OCI-LY7 (cell line): Measurements from ENCODE around the gene UACA. TPM values are rescaled to one million over a fixed set of nuclear protein-coding genes. Genes with fewer than 3 reads are reported as not detected.

ENCODE experiments used
- BruUV-seq: library from RNA; stranded (reverse); fragments of 400-500 nt; replicated peaks from 2 replicates; lab custom pipeline; 2021; lab: Mats Ljungman, UMichigan
- CTCF ChIA-PET: fragments of 300-600 bp; sonication (Branson Sonifier 250); formaldehyde crosslinking; loops from one replicate; lab custom pipeline; 2022; ENCODE audit warnings: antibody characterized with exemption; ENCODE audit not compliant: unreplicated experiment; lab: Charles Lee
- POLR2A ChIA-PET: fragments of 300-600 bp; sonication (Branson Sonifier 250); formaldehyde crosslinking; loops from one replicate; lab custom pipeline; 2022; ENCODE audit warnings: antibody characterized with exemption; lab: Charles Lee
- DNase-seq: peaks from one replicate; pipeline ENCODE4 v3.0.0-alpha.2; 2015; ENCODE audit warnings: low spot score
- H2AFZ ChIP-seq: fragments of 200-600 bp; sonication (generic), shearing (Covaris generic); 2 replicates; pipeline ENCODE4 v1.6.1; 2014; ENCODE audit warnings: mild to moderate bottlenecking, antibody characterized with exemption, low read length, moderate library complexity
- H3K27ac ChIP-seq: fragments of 200-600 bp; sonication (generic); 2 replicates; pipeline ENCODE4 v1.5.1; 2014; ENCODE audit warnings: mixed run types, low read depth, mild to moderate bottlenecking, moderate library complexity, low read length, inconsistent platforms; ENCODE audit not compliant: poor library complexity, severe bottlenecking
- H3K36me3 ChIP-seq: fragments of 200-600 bp; sonication (generic); 2 replicates; pipeline ENCODE4 v1.6.1; 2014; ENCODE audit warnings: mild to moderate bottlenecking, antibody characterized with exemption, low read length, moderate library complexity, mixed read lengths; ENCODE audit not compliant: insufficient read depth
- H3K4me1 ChIP-seq: fragments of 200-600 bp; sonication (generic); 2 replicates; pipeline ENCODE4 v1.5.1; 2014; ENCODE audit warnings: mild to moderate bottlenecking, low read length; ENCODE audit not compliant: insufficient read depth, poor library complexity, severe bottlenecking
- H3K4me2 ChIP-seq: fragments of 200-600 bp; sonication (generic); 2 replicates; pipeline ENCODE4 v1.6.1; 2014; ENCODE audit warnings: mild to moderate bottlenecking, low read length
- H3K4me3 ChIP-seq: fragments of 200-600 bp; sonication (generic); 2 replicates; pipeline ENCODE4 v1.5.1; 2014; ENCODE audit warnings: mild to moderate bottlenecking, low read depth, low read length; ENCODE audit not compliant: poor library complexity, severe bottlenecking
- H3K79me2 ChIP-seq: fragments of 200-600 bp; sonication (generic); 2 replicates; pipeline ENCODE4 v1.6.1; 2016; ENCODE audit warnings: low read depth, mild to moderate bottlenecking, low read length, moderate library complexity, mixed read lengths; ENCODE audit not compliant: insufficient read depth
- H3K9me2 ChIP-seq: fragments of 200-600 bp; sonication (generic); 2 replicates; pipeline ENCODE4 v1.6.1; 2016; ENCODE audit warnings: mild to moderate bottlenecking, low read length, mixed read lengths; ENCODE audit not compliant: insufficient read depth
- H3K9me3 ChIP-seq: fragments of 200-600 bp; sonication (generic); 2 replicates; pipeline ENCODE4 v1.6.1; 2014; ENCODE audit warnings: mild to moderate bottlenecking, mixed run types, low read length, mixed read lengths
- H4K20me1 ChIP-seq: fragments of 200-600 bp; sonication (generic); 2 replicates; pipeline ENCODE4 v1.6.1; 2014; ENCODE audit warnings: mild to moderate bottlenecking, antibody characterized with exemption, low read length, moderate library complexity, mixed read lengths; ENCODE audit not compliant: insufficient read depth
- CTCF ChIP-seq: fragments of 200-600 bp; sonication (generic); conservative IDR thresholded peaks from 2 replicates; pipeline ENCODE4 v1.5.1; 2014; ENCODE audit warnings: mild to moderate bottlenecking, antibody characterized with exemption, low read length, moderate library complexity, mixed read lengths
- EZH2phosphoT487 ChIP-seq: fragments of 200-600 bp; sonication (generic); IDR thresholded peaks from 2 replicates; pipeline ENCODE4 v1.6.1; 2018; ENCODE audit warnings: low read depth, borderline replicate concordance, mild to moderate bottlenecking, mixed run types, antibody characterized with exemption, low read length, moderate library complexity, mixed read lengths
- intact Hi-C: fragments of 100-400 bp; cut with micrococcal nuclease; formaldehyde crosslinking; loops from one replicate; pipeline ENCODE4 v1.10.0; 2022; ENCODE audit not compliant: unreplicated experiment
- total RNA-seq, 2 experiments: library from RNA; depleted of rRNA in 1 of 2; stranded (reverse); fragments of >200 nt in 1 of 2; shearing (Covaris generic) in 1 of 2; gene quantifications; 2 replicates each; pipeline ENCODE4 v1.2.3, GENCODE V29; 2014 to 2022

UACA gene
- total RNA-seq, 2 experiments from 2014 or later = not detected

GRCh38 chr15:70698836-70699390 lies 64.4 kb downstream of the UACA start:
- Histone ChIP-seq H3K9me2 (no peaks in the 10 kb centered on the region), H3K4me1 (no peaks in the 10 kb centered on the region), H3K9me3 (no peaks in the 10 kb centered on the region), H3K4me2 (no peak overlapping the region), H3K36me3 (no peaks in the 10 kb centered on the region), H3K27ac (no peak overlapping the region), H2AFZ (no peak overlapping the region), H3K4me3 (no peak overlapping the region), H3K79me2 (no peaks in the 10 kb centered on the region), H4K20me1 (no peaks in the 10 kb centered on the region)
- TF ChIP-seq CTCF = no peak
- TF ChIP-seq EZH2phosphoT487 = no peak
- no peak for DNase-seq
- intact Hi-C loops = no loop called here
- ChIA-PET CTCF (no interaction called here), POLR2A (interaction anchor here (0.5 kb wide), 1 partner anchor 348 kb away, joined by 3 read pairs; no protein-coding TSS in a partner anchor)
- BruUV-seq = no TSS peak

GRCh38 chr15:70698426-70698825 lies 64.9 kb downstream of the UACA start:
- ChIA-PET CTCF (no interaction called here), POLR2A (interaction anchor here (0.5 kb wide), 1 partner anchor 348 kb away, joined by 3 read pairs; no protein-coding TSS in a partner anchor)
- Histone ChIP-seq H2AFZ (no peak overlapping the region), H3K4me1 (no peaks in the 10 kb centered on the region), H3K4me2 (no peak overlapping the region), H3K9me2 (no peaks in the 10 kb centered on the region), H3K79me2 (no peaks in the 10 kb centered on the region), H3K36me3 (no peaks in the 10 kb centered on the region), H4K20me1 (no peaks in the 10 kb centered on the region), H3K4me3 (no peak overlapping the region), H3K27ac (no peak overlapping the region), H3K9me3 (no peaks in the 10 kb centered on the region)
- DNase-seq = no peak
- intact Hi-C loops = no loop called here
- no TSS peak for BruUV-seq
- TF ChIP-seq CTCF (no peak), EZH2phosphoT487 (no peak)

- H3K4me3 ChIP-seq = no peak overlapping the region
- intact Hi-C loops = no loop called here
- H4K20me1 ChIP-seq = no peaks in the 10 kb centered on the region
- no peaks in the 10 kb centered on the region for H3K9me2 ChIP-seq
- ChIA-PET CTCF (no interaction called here), POLR2A (no interaction called here)
- TF ChIP-seq CTCF = no peak
- TF ChIP-seq EZH2phosphoT487 = no peak
- DNase-seq = no peak
- no peak overlapping the region for H3K27ac ChIP-seq
- no TSS peak for BruUV-seq
- H2AFZ ChIP-seq = no peak overlapping the region
- no peak overlapping the region for H3K4me2 ChIP-seq
- H3K4me1 ChIP-seq = no peaks in the 10 kb centered on the region
- H3K79me2 ChIP-seq = no peaks in the 10 kb centered on the region
- no peaks in the 10 kb centered on the region for H3K9me3 ChIP-seq
- no peaks in the 10 kb centered on the region for H3K36me3 ChIP-seq
Observed at GRCh38 chr15:70690491-70691276, 72.7 kb downstream of the UACA start.
